Gastroesophageal sphincter (tissue), 4 donors: ENCODE measurements around the gene SLC1A3. TPM values are rescaled to one million over a fixed set of nuclear protein-coding genes. Genes with fewer than 3 reads are reported as not detected.

Source experiments
- ATAC-seq: fragments of 150-250 bp; one replicate; pipeline ENCODE4 v1.9.1; 2016; ENCODE audit warnings: mild to moderate bottlenecking, moderate library complexity
- H3K27ac ChIP-seq, 4 donors: fragments of 200-600 bp; sonication (generic) in 3 of 4; 1 replicate in 3 of 4; 2 replicates in 1 of 4; pipeline ENCODE4 v1.5.1; 2016 to 2019
- H3K27me3 ChIP-seq: fragments of 200-600 bp; sonication (generic); one replicate; pipeline ENCODE4 v1.5.1; 2019
- H3K36me3 ChIP-seq, 2 donors: fragments of 200-600 bp; sonication (generic); one replicate each; pipeline ENCODE4 v1.5.1; 2019; ENCODE audit warnings: control low read depth in 1 of 2
- H3K4me1 ChIP-seq, 3 donors: fragments of 200-600 bp; sonication (generic); 1 replicate in 2 of 3; 2 replicates in 1 of 3; pipeline ENCODE4 v1.5.1; 2016 to 2019; ENCODE audit warnings: control low read depth in 2 of 3
- H3K4me3 ChIP-seq, 2 donors: fragments of 200-600 bp; sonication (generic); one replicate each; pipeline ENCODE4 v1.5.1; 2019; ENCODE audit warnings: mild to moderate bottlenecking in 1 of 2, moderate library complexity in 1 of 2
- H3K9me3 ChIP-seq, 3 donors: fragments of 200-600 bp; sonication (generic); one replicate each; pipeline ENCODE4 v1.5.1; 2017 to 2019; ENCODE audit warnings: control low read depth in 2 of 3
- CTCF ChIP-seq, 4 experiments: fragments of 200-600 bp in 2 of 4; fragments of 450-650 bp in 2 of 4; sonication (generic) in 1 of 4; IDR thresholded peaks; one replicate each; pipeline ENCODE4 v1.5.1; 2017 to 2019; ENCODE audit warnings: antibody characterized with exemption in 4 of 4, mild to moderate bottlenecking in 2 of 4, moderate library complexity in 2 of 4
- EP300 ChIP-seq: sonication (generic); formaldehyde crosslinking; IDR thresholded peaks from one replicate; pipeline ENCODE4 v1.6.1; 2017; ENCODE audit warnings: antibody characterized with exemption, mild to moderate bottlenecking
- POLR2A ChIP-seq, 2 donors: fragments of 450-650 bp; IDR thresholded peaks; one replicate each; pipeline ENCODE4 v1.6.1; 2017; ENCODE audit warnings: antibody characterized with exemption in 2 of 2, mild to moderate bottlenecking in 2 of 2, moderate library complexity in 1 of 2
- POLR2AphosphoS5 ChIP-seq: sonication (generic); formaldehyde crosslinking; IDR thresholded peaks from one replicate; pipeline ENCODE4 v1.6.1; 2017; ENCODE audit warnings: antibody characterized with exemption
- WGBS, 2 donors: methylation state at CpG; one replicate each; pipeline ENCODE4 v1.1.5; 2018; ENCODE audit warnings: low coverage in 1 of 2; 5-methylcytosine and 5-hydroxymethylcytosine counted together
- total RNA-seq, 4 donors: library from RNA; depleted of rRNA; stranded (reverse); fragments of >200 nt; gene quantifications; one replicate each; pipeline ENCODE4 v1.1.0, GENCODE V29; 2016

Gene SLC1A3
- total RNA-seq, 4 donors from 2014 or later, result 8.9 to 24.6 (median 16.4) TPM

GRCh38 chr5:36719282-36719681 lies 112.9 kb downstream of the SLC1A3 start:
- no peak overlapping the region for H3K4me3 ChIP-seq
- H3K4me1 ChIP-seq, result no peaks in the 10 kb centered on the region
- H3K36me3 ChIP-seq, result no peaks in the 10 kb centered on the region
- no peaks in the 10 kb centered on the region for H3K27me3 ChIP-seq
- no peak for ATAC-seq
- TF ChIP-seq POLR2AphosphoS5 (no peak), EP300 (no peak), POLR2A (IDR thresholded peaks at IDR 0.05) (no peak)
- H3K27ac ChIP-seq, result no peak overlapping the region
- WGBS, 2 donors, result 70 to 75% methylated on average over 2 of the region's 2 CpGs
- H3K9me3 ChIP-seq, result no peaks in the 10 kb centered on the region

- Histone ChIP-seq H3K27me3 (no peaks in the 10 kb centered on the region), H3K9me3 (no peaks in the 10 kb centered on the region), H3K36me3 (no peaks in the 10 kb centered on the region), H3K4me1 (no peaks in the 10 kb centered on the region), H3K27ac (no peak overlapping the region), H3K4me3 (no peak overlapping the region)
- TF ChIP-seq POLR2A (IDR thresholded peaks at IDR 0.05) (no peak), EP300 (no peak), POLR2AphosphoS5 (no peak), CTCF (IDR thresholded peaks at IDR 0.05) (no peak)
- 72 to 89% methylated on average over 4 of the region's 4 CpGs for WGBS, 2 donors
- ATAC-seq, result no peak
Observed at GRCh38 chr5:36720688-36721087, 114.3 kb downstream of the SLC1A3 start.

- ATAC-seq, result no peak
- no peak for TF ChIP-seq POLR2AphosphoS5
- TF ChIP-seq EP300, result no peak
- TF ChIP-seq CTCF (IDR thresholded peaks at IDR 0.05), result no peak
- TF ChIP-seq POLR2A (IDR thresholded peaks at IDR 0.05), result no peak
- 53 to 79% methylated on average over 5 of the region's 5 CpGs for WGBS, 2 donors
- Histone ChIP-seq H3K27ac (no peak overlapping the region), H3K9me3 (no peaks in the 10 kb centered on the region), H3K4me1 (no peaks in the 10 kb centered on the region), H3K4me3 (no peak overlapping the region), H3K36me3 (no peaks in the 10 kb centered on the region), H3K27me3 (no peaks in the 10 kb centered on the region)
Observed at GRCh38 chr5:36721664-36722235, 115.3 kb downstream of the SLC1A3 start.

GRCh38 chr5:36722900-36723299 lies 116.5 kb downstream of the SLC1A3 start:
- WGBS, 2 donors, result 58 to 63% methylated on average over 5 to 6 of the region's 6 CpGs
- ATAC-seq, result no peak
- no peak for TF ChIP-seq POLR2AphosphoS5
- TF ChIP-seq EP300, result no peak
- no peak for TF ChIP-seq CTCF (IDR thresholded peaks at IDR 0.05)
- no peak for TF ChIP-seq POLR2A (IDR thresholded peaks at IDR 0.05)
- no peak overlapping the region for H3K4me3 ChIP-seq
- no peaks in the 10 kb centered on the region for H3K4me1 ChIP-seq
- H3K27me3 ChIP-seq, result no peaks in the 10 kb centered on the region
- no peaks in the 10 kb centered on the region for H3K36me3 ChIP-seq
- no peak overlapping the region for H3K27ac ChIP-seq
- H3K9me3 ChIP-seq, result no peaks in the 10 kb centered on the region

GRCh38 chr5:36723912-36724311 lies 117.5 kb downstream of the SLC1A3 start:
- Histone ChIP-seq H3K4me1 (no peaks in the 10 kb centered on the region), H3K27me3 (no peaks in the 10 kb centered on the region), H3K9me3 (no peaks in the 10 kb centered on the region), H3K36me3 (no peaks in the 10 kb centered on the region), H3K27ac (no peak overlapping the region), H3K4me3 (no peak overlapping the region)
- no peak for ATAC-seq
- WGBS, 2 donors, result 60 to 100% methylated on average over 1 to 2 of the region's 2 CpGs
- TF ChIP-seq CTCF (IDR thresholded peaks at IDR 0.05) (no peak), EP300 (no peak), POLR2AphosphoS5 (no peak), POLR2A (IDR thresholded peaks at IDR 0.05) (no peak)
